K562 (cell line): ENCODE results near the gene FAM181B. TPM values are rescaled to one million over a fixed set of nuclear protein-coding genes. Genes with fewer than 3 reads are reported as not detected.

Source experiments
- ATAC-seq: fragments of 200-7000 bp; cut with Tn5 transposase; 3 replicates; pipeline ENCODE4 v1.9.1; 2020; ENCODE audit warnings: moderate library complexity
- Bru-seq: library from RNA; stranded (reverse); fragments of 400-500 nt; gene quantifications from one replicate; lab custom pipeline; 2021; lab: Mats Ljungman, UMichigan
- BruChase-seq, 2 experiments: library from RNA; stranded (reverse); fragments of 400-500 nt; gene quantifications; one replicate each; lab custom pipeline; 2021; lab: Mats Ljungman, UMichigan
- BruUV-seq: library from RNA; stranded (reverse); fragments of 400-500 nt; replicated peaks from 2 replicates; lab custom pipeline; 2021; lab: Mats Ljungman, UMichigan
- CTCF ChIA-PET: fragments of 300-600 bp; formaldehyde crosslinking; extraction: SDS; loops from one replicate; lab custom pipeline; 2021; ENCODE audit warnings: low intra/inter-chr PET ratio; lab: Yijun Ruan, JAX
- POLR2A ChIA-PET: fragments of 300-600, 350-650 bp; sonication (Branson Sonifier 250); formaldehyde crosslinking; extraction: SDS; loops from one replicate; lab custom pipeline; 2021; ENCODE audit warnings: antibody characterized with exemption, inconsistent platforms; lab: Yijun Ruan, JAX
- DNase-seq, 4 experiments: peaks; one replicate each; pipeline versions ENCODE4 v3.0.0 to v3.0.0-alpha.2; 2011 to 2018; ENCODE audit warnings: low spot score in 3 of 4, mixed read lengths in 3 of 4; ENCODE audit errors: extremely low read depth in 1 of 4
- FAIRE-seq: peaks from 2 replicates; lab custom pipeline; 2011; peaks lifted over from hg19 to GRCh38; lab: Jason Lieb, UNC
- H2AFZ ChIP-seq: 2 replicates; pipeline ENCODE4 v1.6.0; 2011; ENCODE audit warnings: low read depth, low read length, control low read depth, inconsistent platforms
- H3K27ac ChIP-seq: fragments of 200-600 bp; 3 replicates; pipeline ENCODE4 v1.8.0; 2011; ENCODE audit warnings: low read depth, mild to moderate bottlenecking, control low read depth, inconsistent platforms, low read length, moderate library complexity, mixed read lengths; ENCODE audit errors: extremely low read depth
- H3K27me3 ChIP-seq, 2 experiments: fragments of 300-600 bp in 1 of 2; 2 replicates in 1 of 2; 3 replicates in 1 of 2; pipeline versions ENCODE4 v1.6.0 to v1.8.0; 2011; ENCODE audit warnings: inconsistent platforms in 2 of 2, low read length in 2 of 2, mild to moderate bottlenecking in 1 of 2, mixed read lengths in 1 of 2, moderate library complexity in 1 of 2; ENCODE audit not compliant: control insufficient read depth in 2 of 2, insufficient read depth in 2 of 2
- H3K36me3 ChIP-seq: fragments of 300-600 bp; 3 replicates; pipeline ENCODE4 v1.8.0; 2011; ENCODE audit warnings: mild to moderate bottlenecking, low read length, inconsistent platforms; ENCODE audit not compliant: control insufficient read depth, insufficient read depth
- H3K4me1 ChIP-seq, 2 experiments: fragments of 200-600 bp in 1 of 2; replicated peaks in 1 of 2; 2 replicates in 1 of 2; 3 replicates in 1 of 2; pipeline versions ENCODE4 v1.5.1 to v1.8.0; 2011; ENCODE audit warnings: inconsistent platforms in 2 of 2, low read length in 2 of 2, mild to moderate bottlenecking in 1 of 2, mixed read lengths in 1 of 2, moderate library complexity in 1 of 2; ENCODE audit not compliant: control insufficient read depth in 2 of 2, insufficient read depth in 2 of 2
- H3K4me2 ChIP-seq: 2 replicates; pipeline ENCODE4 v1.6.1; 2011; ENCODE audit warnings: low read length, control low read depth, inconsistent platforms, mixed read lengths; ENCODE audit not compliant: insufficient read depth
- H3K4me3 ChIP-seq: fragments of 200-600 bp; sonication (generic), shearing (Covaris generic); 2 replicates; pipeline ENCODE4 v1.5.1; 2016; ENCODE audit warnings: control low read depth, inconsistent platforms
- H3K79me2 ChIP-seq: fragments of 200-600 bp; 3 replicates; pipeline ENCODE4 v1.8.0; 2011; ENCODE audit warnings: low read length, inconsistent platforms; ENCODE audit not compliant: control insufficient read depth, insufficient read depth
- H3K9ac ChIP-seq, 2 experiments: 2 replicates each; pipeline versions ENCODE4 v1.6.0 to v1.6.1; 2011; ENCODE audit warnings: low read depth in 2 of 2, low read length in 2 of 2, control low read depth in 1 of 2, inconsistent platforms in 1 of 2, mild to moderate bottlenecking in 1 of 2, mixed read lengths in 1 of 2; ENCODE audit not compliant: insufficient read depth in 1 of 2
- H3K9me1 ChIP-seq: one replicate; pipeline ENCODE4 v1.6.0; 2011; ENCODE audit warnings: inconsistent platforms, mild to moderate bottlenecking, low read length, moderate library complexity; ENCODE audit not compliant: control insufficient read depth, insufficient read depth
- H3K9me3 ChIP-seq: replicated peaks from 2 replicates; pipeline ENCODE4 v1.5.1; 2011; ENCODE audit warnings: low read depth, low read length, inconsistent platforms; ENCODE audit not compliant: control insufficient read depth, insufficient read depth
- H4K20me1 ChIP-seq: replicated peaks from 2 replicates; pipeline ENCODE4 v1.6.1; 2011; ENCODE audit warnings: low read length, inconsistent platforms, mixed read lengths; ENCODE audit not compliant: control insufficient read depth, insufficient read depth
- ATF4 ChIP-seq: fragments of 450-650 bp; formaldehyde crosslinking; IDR thresholded peaks from 2 replicates; pipeline ENCODE4 v1.4.0; 2022; ENCODE audit warnings: mild to moderate bottlenecking, moderate library complexity
- BHLHE40 ChIP-seq: IDR thresholded peaks from 2 replicates; pipeline ENCODE4 v1.6.1; 2011; ENCODE audit warnings: low read length, improper control_type of control experiment
- BRCA1 ChIP-seq, 2 experiments: fragments of 450-650 bp in 1 of 2; sonication (generic) in 1 of 2; formaldehyde crosslinking in 1 of 2; IDR thresholded peaks; 2 replicates each; pipeline versions ENCODE4 v1.5.0 to v1.6.1; 2017 to 2020; ENCODE audit warnings: mild to moderate bottlenecking in 1 of 2, missing genetic modification reagents in 1 of 2
- E4F1 ChIP-seq: fragments of 250-450 bp; sonication (Bioruptor Pico); IDR thresholded peaks from 2 replicates; pipeline ENCODE4 v1.5.0; 2021; ENCODE audit warnings: mild to moderate bottlenecking, borderline replicate concordance
- ELF4 ChIP-seq: fragments of 450-650 bp; formaldehyde crosslinking; IDR thresholded peaks from 2 replicates; pipeline ENCODE4 v1.4.0; 2022; ENCODE audit warnings: missing genetic modification characterization
- HINFP ChIP-seq: fragments of 450-650 bp; conservative IDR thresholded peaks from 2 replicates; pipeline ENCODE4 v1.6.1; 2016; ENCODE audit warnings: missing genetic modification characterization, low read depth, mild to moderate bottlenecking, control low read depth, missing compliant biosample characterization
- MTA3 ChIP-seq: fragments of 450-650 bp; formaldehyde crosslinking; IDR thresholded peaks from 2 replicates; pipeline ENCODE4 v1.6.1; 2017; ENCODE audit warnings: mild to moderate bottlenecking, borderline replicate concordance
- SNRNP70 ChIP-seq: fragments of 200-400 bp; formaldehyde crosslinking; optimal IDR thresholded peaks from 2 replicates; pipeline ENCODE3; 2017; ENCODE audit warnings: low read depth, low read length
- ZFP30 ChIP-seq: fragments of 250-450 bp; sonication (Bioruptor Pico); IDR thresholded peaks from 2 replicates; pipeline ENCODE4 v1.8.0; 2022; ENCODE audit warnings: moderate library complexity, mild to moderate bottlenecking, inconsistent platforms, borderline replicate concordance
- ZNF12 ChIP-seq: sonication (generic); formaldehyde crosslinking; IDR thresholded peaks from 2 replicates; pipeline ENCODE4 v1.4.0; 2020; ENCODE audit warnings: mild to moderate bottlenecking, missing genetic modification reagents
- ZNF224 ChIP-seq: sonication (generic); formaldehyde crosslinking; IDR thresholded peaks from 2 replicates; pipeline ENCODE4 v1.8.0; 2022; ENCODE audit warnings: mild to moderate bottlenecking, missing genetic modification reagents
- ZNF41 ChIP-seq: fragments of 250-450 bp; sonication (Bioruptor Pico); conservative IDR thresholded peaks from 2 replicates; pipeline ENCODE4 v1.4.0; 2020; ENCODE audit warnings: mild to moderate bottlenecking
- WGBS: fragments of 100-300 bp; shearing (Covaris generic); methylation state at CpG from one replicate; pipeline ENCODE4 v1.1.6; 2016; ENCODE audit warnings: low coverage, mixed read lengths; ENCODE audit not compliant: insufficient coverage; ENCODE audit errors: missing lambda C conversion rate; 5-methylcytosine and 5-hydroxymethylcytosine counted together
- in situ Hi-C: fragments of 300-500 bp; cut with MboI; formaldehyde crosslinking; loops from 4 replicates; pipeline ENCODE4 v1.15.0; 2018; ENCODE audit warnings: inconsistent platforms, mixed read lengths
- intact Hi-C: fragments of 100-400 bp; cut with micrococcal nuclease; formaldehyde crosslinking; loops from 2 replicates; pipeline ENCODE4 v1.14.2; 2022
- long read RNA-seq, 3 experiments: library from polyadenylated mRNA in 2 of 3; library from RNA in 1 of 3; unstranded in 2 of 3; stranded (forward) in 1 of 3; transcript quantifications; one replicate each; pipeline ENCODE4 v2.0.0, GENCODE V29; 2019 to 2022
- polyA minus RNA-seq, 3 experiments: library from RNA; depleted of rRNA, polyadenylated mRNA; stranded (reverse); fragments of >200 nt; gene quantifications; 2 replicates each; pipeline ENCODE4 v1.2.3, GENCODE V29; 2011
- polyA plus RNA-seq, 8 experiments: library from polyadenylated mRNA; depleted of rRNA in 4 of 8; stranded (reverse) in 5 of 8; unstranded in 3 of 8; fragments of >200 nt; fragmentation: Nextera tagmentation in 2 of 8; fragmentation: Illumina TruSeq in 1 of 8; extraction: Ambion mirVana in 2 of 8; extraction: Trizol in 1 of 8; gene quantifications; 2 replicates each; pipeline versions ENCODE4 v1.2.1 to v1.2.3, GENCODE V29; 2011 to 2014; ENCODE audit warnings: inconsistent platforms in 1 of 8, missing spikeins in 1 of 8
- total RNA-seq, 7 experiments: library from RNA; depleted of rRNA in 6 of 7; stranded (reverse); fragments of >200 nt in 6 of 7; fragmentation: Illumina TruSeq in 2 of 7; extraction: Trizol in 2 of 7; gene quantifications; 2 replicates each; pipeline versions ENCODE4 v1.2.1 to v1.2.3, GENCODE V29; 2011 to 2021; ENCODE audit warnings: low replicate concordance in 1 of 7

The FAM181B gene
- 0.07 TPM in 1 of 2 replicates, not detected in the other for total RNA-seq (2011; cell fraction: chromatin; rRNA removed; ENCODE audit: low replicate concordance)
- total RNA-seq (2011; cell fraction: nucleolus; rRNA removed), result under 0.01 and 0.13 TPM in 2 replicates
- 0.15 TPM in 2 replicates for total RNA-seq (2011; cell fraction: nucleoplasm; rRNA removed)
- not detected in 2 replicates for total RNA-seq (2014; rRNA removed)
- total RNA-seq (2014; rRNA removed; fragmentation: Illumina TruSeq; extraction: Trizol), result not detected in 2 replicates
- total RNA-seq (2015; rRNA removed; fragmentation: Illumina TruSeq; extraction: Trizol), result not detected in 2 replicates
- total RNA-seq (2021), result not detected in 2 replicates
- polyA plus RNA-seq (2011; rRNA removed), result 0.01 and 0.05 TPM in 2 replicates
- 0.01 and 0.12 TPM in 2 replicates for polyA plus RNA-seq (2011; cell fraction: cytosol; rRNA removed)
- polyA plus RNA-seq (2011; cell fraction: nucleus; rRNA removed), result 0.04 and 0.08 TPM in 2 replicates
- polyA plus RNA-seq (2012), result 0.07 and 0.11 TPM in 2 replicates
- not detected in 2 replicates for polyA plus RNA-seq (2014; fragmentation: Illumina TruSeq; extraction: Trizol)
- polyA plus RNA-seq (2014; fragmentation: Nextera tagmentation; extraction: Ambion mirVana), result not detected
- polyA plus RNA-seq (2014; rRNA removed), result not detected in 2 replicates
- 0.09 TPM in 1 of 2 replicates, not detected in the other for polyA minus RNA-seq (2011; rRNA and poly(A)+ RNA removed)
- polyA minus RNA-seq (2011; cell fraction: cytosol; rRNA and poly(A)+ RNA removed), result 0.46 TPM in 1 of 2 replicates, not detected in the other
- 0.13 and 0.67 TPM in 2 replicates for polyA minus RNA-seq (2011; cell fraction: nucleus; rRNA and poly(A)+ RNA removed)
- percentile 26 among the genes with signal in this experiment for Bru-seq, nascent RNA
- BruChase-seq, experiment 1, labeled RNA remaining after a 2-hour chase, result not detected
- percentile 15 among the genes with signal in this experiment for BruChase-seq, experiment 2, labeled RNA remaining after a 6-hour chase
- long read RNA-seq, experiment 1, result 0 reads
- long read RNA-seq, experiment 2, result 0 reads
- long read RNA-seq, experiment 3, result 0 reads

- WGBS, result 7% methylated on average over 41 of the region's 67 CpGs
- ATAC-seq (peak; percentile 91), DNase-seq (peak; percentile 47 to 57 (median 52)), FAIRE-seq (no peak)
- peaks cover 2 to 19% of the 10 kb centered on the region in 2 experiments; a peak in 4 of 5 replicates for H3K4me1 ChIP-seq
- peak within 1 kb of the TSS; percentile 88 for H2AFZ ChIP-seq
- H4K20me1 ChIP-seq, result no peaks in the 10 kb centered on the region
- no TSS peak for BruUV-seq
- ChIA-PET POLR2A (interaction anchor here (0.6 to 0.8 kb wide), 3 partner anchors 61 to 548 kb away, joined by 3 read pairs; no protein-coding TSS in a partner anchor), CTCF (interaction anchor here (0.6 kb wide), 1 partner anchor 173 kb away, joined by 4 read pairs; no protein-coding TSS in a partner anchor)
- no peak within 1 kb of the TSS for H3K27ac ChIP-seq
- peaks cover 16 to 40% of the 10 kb centered on the region in 2 experiments; a peak in 4 of 5 replicates for H3K27me3 ChIP-seq
- peak within 1 kb of the TSS; percentile 20 to 88; a peak in 3 of 4 replicates for H3K9ac ChIP-seq
- H3K36me3 ChIP-seq, result no peaks in the 10 kb centered on the region
- H3K4me3 ChIP-seq, result peak within 1 kb of the TSS; percentile 44
- H3K4me2 ChIP-seq, result peak within 1 kb of the TSS; percentile 65
- H3K9me1 ChIP-seq, result no peaks in the 10 kb centered on the region
- in situ Hi-C loops (no loop called here), intact Hi-C loops (no loop called here)
- no peaks in the 10 kb centered on the region for H3K79me2 ChIP-seq
- H3K9me3 ChIP-seq, result no peaks in the 10 kb centered on the region
- TF ChIP-seq ATF4 (CRISPR knock-in tag) (no peak), ZFP30 (CRISPR knock-in tag) (no peak), ZNF224 (CRISPR knock-in tag) (no peak), BRCA1 (IDR thresholded peaks at IDR 0.05) (no peak), BRCA1 (CRISPR knock-in tag; IDR thresholded peaks at IDR 0.05) (no peak), HINFP (no peak), MTA3 (no peak), ZNF12 (no peak), E4F1 (CRISPR knock-in tag) (no peak), BHLHE40 (no peak), ZNF41 (no peak), SNRNP70 (no peak), ELF4 (CRISPR knock-in tag) (no peak)
Measured at GRCh38 chr11:82733444-82734119, at the start of gene FAM181B. Gene FAM181B, minus strand, starts transcription at chr11:82733864. Its CDS starts 135 bp downstream, at chr11:82733729.
